GM12872 (cell line): ENCODE data around the gene SMYD4.

ENCODE experiments used
- CTCF ChIP-seq: IDR thresholded peaks from 3 replicates; pipeline ENCODE4 v1.5.1; 2011; ENCODE audit warnings: low read depth, mild to moderate bottlenecking, low read length, moderate library complexity; ENCODE audit not compliant: insufficient read depth

Gene SMYD4

GRCh38 chr17:1820528-1821252 lies 9.0 kb downstream of the SMYD4 start:
- TF ChIP-seq CTCF = no peak

- no peak for TF ChIP-seq CTCF
Observed at GRCh38 chr17:1813088-1813487, 16.6 kb downstream of the SMYD4 start.

- no peak for TF ChIP-seq CTCF
Observed at GRCh38 chr17:1810450-1811103, 19.1 kb downstream of the SMYD4 start.

- no peak for TF ChIP-seq CTCF
Observed at GRCh38 chr17:1808644-1809043, 21.1 kb downstream of the SMYD4 start.

- no peak for TF ChIP-seq CTCF
Observed at GRCh38 chr17:1807890-1808289, 21.8 kb downstream of the SMYD4 start.

- no peak for TF ChIP-seq CTCF
Observed at GRCh38 chr17:1803280-1803679, 26.4 kb downstream of the SMYD4 start.

- no peak for TF ChIP-seq CTCF
Observed at GRCh38 chr17:1802429-1802828, 27.3 kb downstream of the SMYD4 start.
